OCI-LY3 (cell line): ENCODE measurements around the gene SCAMP3.

Source experiments
- CTCF ChIP-seq: fragments of 200-600, 300-600 bp; sonication (generic); IDR thresholded peaks from 2 replicates; pipeline ENCODE4 v1.5.1; 2014; ENCODE audit warnings: antibody characterized with exemption, low read length, low read depth
- EZH2phosphoT487 ChIP-seq: fragments of 200-600 bp; shearing (Covaris generic); IDR thresholded peaks from 2 replicates; pipeline ENCODE4 v1.6.1; 2018; ENCODE audit warnings: antibody characterized with exemption, mixed run types, low read depth

GRCh38 chr1:155226910-155227260, 35.3 kb downstream of the SCAMP3 start:
- 0 out of 2 replicates have a peak, but pooled peaks have one; percentile 31 for TF ChIP-seq CTCF
- no peak for TF ChIP-seq EZH2phosphoT487
